Fibroblast of lung (primary cell): Measurements from ENCODE around the gene LYL1. TPM values are rescaled to one million over a fixed set of nuclear protein-coding genes. Genes with fewer than 3 reads are reported as not detected.

Source experiments
- DNase-seq, 2 donors: peaks; one replicate each; pipeline versions ENCODE4 v3.0.0 to v3.0.0-alpha.2; 2010; ENCODE audit warnings: low read depth in 2 of 2
- H2AFZ ChIP-seq: 2 replicates; pipeline ENCODE4 v1.5.1; 2012; ENCODE audit warnings: low read length, control low read depth, inconsistent platforms
- H3K27ac ChIP-seq: 2 replicates; pipeline ENCODE4 v1.5.1; 2011; ENCODE audit warnings: low read length, control low read depth; ENCODE audit not compliant: insufficient read depth
- H3K27me3 ChIP-seq: 2 replicates; pipeline ENCODE4 v1.5.1; 2011; ENCODE audit warnings: mild to moderate bottlenecking, low read length; ENCODE audit not compliant: control insufficient read depth, insufficient read depth
- H3K36me3 ChIP-seq: 2 replicates; pipeline ENCODE4 v1.5.1; 2011; ENCODE audit warnings: low read length; ENCODE audit not compliant: control insufficient read depth, insufficient read depth
- H3K4me1 ChIP-seq: 2 replicates; pipeline ENCODE4 v1.5.1; 2011; ENCODE audit warnings: low read length; ENCODE audit not compliant: control insufficient read depth, insufficient read depth; ENCODE audit errors: extremely low read depth
- H3K4me2 ChIP-seq: 2 replicates; pipeline ENCODE4 v1.5.1; 2011; ENCODE audit warnings: low read length, control low read depth; ENCODE audit not compliant: insufficient read depth; ENCODE audit errors: extremely low read depth
- H3K4me3 ChIP-seq, 4 experiments: fragments of 200-600 bp in 1 of 4; sonication (generic) in 1 of 4; replicated peaks in 1 of 4; 2 replicates each; pipeline ENCODE4 v1.5.1; 2011 to 2016; ENCODE audit warnings: low read length in 4 of 4, low read depth in 3 of 4, mild to moderate bottlenecking in 3 of 4, control low read depth in 2 of 4, inconsistent platforms in 1 of 4, mixed read lengths in 1 of 4; ENCODE audit not compliant: insufficient read depth in 1 of 4; ENCODE audit errors: control extremely low read depth in 1 of 4
- H3K79me2 ChIP-seq: 2 replicates; pipeline ENCODE4 v1.5.1; 2012; ENCODE audit warnings: mild to moderate bottlenecking, low read length, inconsistent platforms; ENCODE audit not compliant: control insufficient read depth, insufficient read depth
- H3K9ac ChIP-seq: 2 replicates; pipeline ENCODE4 v1.5.1; 2011; ENCODE audit warnings: mild to moderate bottlenecking, low read length, control low read depth; ENCODE audit not compliant: insufficient read depth
- H3K9me3 ChIP-seq: 2 replicates; pipeline ENCODE4 v1.5.1; 2012; ENCODE audit warnings: low read depth, low read length; ENCODE audit not compliant: control insufficient read depth, insufficient read depth
- H4K20me1 ChIP-seq: 2 replicates; pipeline ENCODE4 v1.5.1; 2011; ENCODE audit warnings: low read length; ENCODE audit not compliant: control insufficient read depth, insufficient read depth; ENCODE audit errors: extremely low read depth
- CTCF ChIP-seq, 2 donors: IDR thresholded peaks in 1 of 2; conservative IDR thresholded peaks in 1 of 2; 1 replicate in 1 of 2; 2 replicates in 1 of 2; pipeline ENCODE4 v1.5.1; 2011 to 2012; ENCODE audit warnings: low read length in 2 of 2, control low read depth in 1 of 2, inconsistent platforms in 1 of 2, low read depth in 1 of 2, mild to moderate bottlenecking in 1 of 2
- EZH2 ChIP-seq: IDR thresholded peaks from 2 replicates; pipeline ENCODE4 v1.5.1; 2012; ENCODE audit warnings: low read length, control low read depth, mild to moderate bottlenecking; ENCODE audit errors: missing control alignments
- polyA plus RNA-seq, 2 donors: library from polyadenylated mRNA; depleted of rRNA in 1 of 2; stranded (reverse) in 1 of 2; unstranded in 1 of 2; fragments of >200 nt; gene quantifications; 2 replicates each; pipeline ENCODE4 v1.2.1, GENCODE V29; 2011 to 2012; ENCODE audit warnings: missing spikeins in 1 of 2
- total RNA-seq: library from RNA; depleted of rRNA; stranded (reverse); fragments of >200 nt; gene quantifications from 2 replicates; pipeline ENCODE4 v1.2.1, GENCODE V29; 2014

LYL1 gene
- total and polyA plus RNA-seq, 2 donors (not counting 1 experiment from before 2014, with no cell fraction given): 0.30 to 1.2 TPM

GRCh38 chr19:13130886-13131490, 28.3 kb upstream of the LYL1 start:
- no peak for TF ChIP-seq CTCF (conservative IDR thresholded peaks at IDR 0.05 in 1 of 2, IDR thresholded peaks at IDR 0.05 in 1 of 2; ENCODE audit: low read depth in 1 of 2, low read length in 2 of 2)
- TF ChIP-seq EZH2: no peak
- no peak for DNase-seq
- no peaks in the 10 kb centered on the region for H4K20me1 ChIP-seq
- H2AFZ ChIP-seq: no peak overlapping the region
- no peak overlapping the region for H3K4me2 ChIP-seq
- H3K4me3 ChIP-seq: no peak overlapping the region
- no peaks in the 10 kb centered on the region for H3K4me1 ChIP-seq
- no peaks in the 10 kb centered on the region for H3K9me3 ChIP-seq
- no peak overlapping the region for H3K27ac ChIP-seq
- H3K79me2 ChIP-seq: peaks cover 78% of the 10 kb centered on the region
- H3K36me3 ChIP-seq: peaks cover 13% of the 10 kb centered on the region
- no peaks in the 10 kb centered on the region for H3K27me3 ChIP-seq
- no peak overlapping the region for H3K9ac ChIP-seq

GRCh38 chr19:13129384-13129783, 26.7 kb upstream of the LYL1 start:
- Histone ChIP-seq H2AFZ (no peak overlapping the region), H3K36me3 (peaks cover 2% of the 10 kb centered on the region), H3K79me2 (peaks cover 76% of the 10 kb centered on the region), H3K4me2 (no peak overlapping the region), H3K4me3 (no peak overlapping the region), H3K4me1 (no peaks in the 10 kb centered on the region), H3K27ac (no peak overlapping the region), H3K9ac (no peak overlapping the region), H3K9me3 (no peaks in the 10 kb centered on the region), H4K20me1 (no peaks in the 10 kb centered on the region), H3K27me3 (no peaks in the 10 kb centered on the region)
- TF ChIP-seq EZH2: no peak
- no peak for TF ChIP-seq CTCF (conservative IDR thresholded peaks at IDR 0.05 in 1 of 2, IDR thresholded peaks at IDR 0.05 in 1 of 2; ENCODE audit: low read depth in 1 of 2, low read length in 2 of 2)
- DNase-seq: no peak

GRCh38 chr19:13128583-13128982, 25.9 kb upstream of the LYL1 start:
- H2AFZ ChIP-seq: no peak overlapping the region
- TF ChIP-seq EZH2 (no peak), CTCF (conservative IDR thresholded peaks at IDR 0.05 in 1 of 2, IDR thresholded peaks at IDR 0.05 in 1 of 2; ENCODE audit: low read depth in 1 of 2, low read length in 2 of 2) (no peak)
- no peaks in the 10 kb centered on the region for H3K9me3 ChIP-seq
- no peak overlapping the region for H3K9ac ChIP-seq
- no peaks in the 10 kb centered on the region for H4K20me1 ChIP-seq
- H3K36me3 ChIP-seq: peaks cover 2% of the 10 kb centered on the region
- no peak overlapping the region for H3K4me3 ChIP-seq
- no peaks in the 10 kb centered on the region for H3K4me1 ChIP-seq
- H3K79me2 ChIP-seq: peaks cover 74% of the 10 kb centered on the region
- no peak for DNase-seq
- no peak overlapping the region for H3K27ac ChIP-seq
- no peaks in the 10 kb centered on the region for H3K27me3 ChIP-seq
- H3K4me2 ChIP-seq: no peak overlapping the region
